ENCODE results near the gene ARHGAP28.

Gene ARHGAP28

GRCh38 chr18:6866552-6867085 lies 137.1 kb downstream of the ARHGAP28 start:
- Mint-ChIP-seq H3K27ac (no peak overlapping the region), H3K27me3 (no peaks in the 10 kb centered on the region), H3K4me1 (no peaks in the 10 kb centered on the region), H3K4me3 (no peak overlapping the region), H3K36me3 (no peaks in the 10 kb centered on the region), H3K9me3 (no peaks in the 10 kb centered on the region)
- ATAC-seq (ENCODE audit: low read depth) (no peak), DNase-seq (ENCODE audit: low spot score in 2 of 2) (no peak)

GRCh38 chr18:6868033-6868432 lies 138.5 kb downstream of the ARHGAP28 start:
- Mint-ChIP-seq H3K27me3 (no peaks in the 10 kb centered on the region), H3K9me3 (no peaks in the 10 kb centered on the region), H3K27ac (no peak overlapping the region), H3K4me1 (no peaks in the 10 kb centered on the region), H3K36me3 (no peaks in the 10 kb centered on the region), H3K4me3 (no peak overlapping the region)
- ATAC-seq (ENCODE audit: low read depth) = no peak
- no peak for DNase-seq (ENCODE audit: low spot score in 2 of 2)

- H3K9me3 Mint-ChIP-seq = no peaks in the 10 kb centered on the region
- no peaks in the 10 kb centered on the region for H3K27me3 Mint-ChIP-seq
- H3K36me3 Mint-ChIP-seq = no peaks in the 10 kb centered on the region
- no peak overlapping the region for H3K4me3 Mint-ChIP-seq
- H3K4me1 Mint-ChIP-seq = no peaks in the 10 kb centered on the region
- no peak for DNase-seq (ENCODE audit: low spot score in 2 of 2)
- H3K27ac Mint-ChIP-seq = no peak overlapping the region
- no peak for ATAC-seq (ENCODE audit: low read depth)
Observed at GRCh38 chr18:6871566-6871965, 142.1 kb downstream of the ARHGAP28 start.

- no peaks in the 10 kb centered on the region for H3K36me3 Mint-ChIP-seq
- DNase-seq (ENCODE audit: low spot score in 2 of 2) (no peak), ATAC-seq (ENCODE audit: low read depth) (no peak)
- no peak overlapping the region for H3K4me3 Mint-ChIP-seq
- H3K9me3 Mint-ChIP-seq = peaks cover 3% of the 10 kb centered on the region
- no peaks in the 10 kb centered on the region for H3K4me1 Mint-ChIP-seq
- H3K27ac Mint-ChIP-seq = no peak overlapping the region
- H3K27me3 Mint-ChIP-seq = no peaks in the 10 kb centered on the region
Observed at GRCh38 chr18:6873040-6873751, 143.7 kb downstream of the ARHGAP28 start.

- Mint-ChIP-seq H3K27me3 (no peaks in the 10 kb centered on the region), H3K4me1 (no peaks in the 10 kb centered on the region), H3K9me3 (peaks cover 3% of the 10 kb centered on the region), H3K36me3 (no peaks in the 10 kb centered on the region), H3K4me3 (no peak overlapping the region), H3K27ac (no peak overlapping the region)
- ATAC-seq (ENCODE audit: low read depth) (no peak), DNase-seq (ENCODE audit: low spot score in 2 of 2) (no peak)
Observed at GRCh38 chr18:6874315-6874714, 144.8 kb downstream of the ARHGAP28 start.

- Mint-ChIP-seq H3K9me3 (peaks cover 5% of the 10 kb centered on the region), H3K27me3 (no peaks in the 10 kb centered on the region), H3K4me1 (no peaks in the 10 kb centered on the region), H3K27ac (no peak overlapping the region), H3K4me3 (no peak overlapping the region), H3K36me3 (no peaks in the 10 kb centered on the region)
- ATAC-seq (ENCODE audit: low read depth) = no peak
- DNase-seq (ENCODE audit: low spot score in 2 of 2) = no peak
Observed at GRCh38 chr18:6875749-6876148, 146.2 kb downstream of the ARHGAP28 start.

GRCh38 chr18:6876641-6877041 lies 147.1 kb downstream of the ARHGAP28 start:
- no peaks in the 10 kb centered on the region for H3K27me3 Mint-ChIP-seq
- no peak overlapping the region for H3K4me3 Mint-ChIP-seq
- ATAC-seq (ENCODE audit: low read depth) (no peak), DNase-seq (ENCODE audit: low spot score in 2 of 2) (no peak)
- H3K36me3 Mint-ChIP-seq = no peaks in the 10 kb centered on the region
- peaks cover 5% of the 10 kb centered on the region for H3K9me3 Mint-ChIP-seq
- no peak overlapping the region for H3K27ac Mint-ChIP-seq
- no peaks in the 10 kb centered on the region for H3K4me1 Mint-ChIP-seq

GRCh38 chr18:6877288-6877687 lies 147.8 kb downstream of the ARHGAP28 start:
- Mint-ChIP-seq H3K4me3 (no peak overlapping the region), H3K9me3 (peaks cover 5% of the 10 kb centered on the region), H3K27me3 (no peaks in the 10 kb centered on the region), H3K36me3 (no peaks in the 10 kb centered on the region), H3K4me1 (no peaks in the 10 kb centered on the region), H3K27ac (no peak overlapping the region)
- DNase-seq (ENCODE audit: low spot score in 2 of 2) = no peak
- no peak for ATAC-seq (ENCODE audit: low read depth)

GRCh38 chr18:6878556-6879297 lies 149.2 kb downstream of the ARHGAP28 start:
- H3K4me1 Mint-ChIP-seq = no peaks in the 10 kb centered on the region
- H3K9me3 Mint-ChIP-seq = peaks cover 5% of the 10 kb centered on the region
- no peak overlapping the region for H3K27ac Mint-ChIP-seq
- DNase-seq (ENCODE audit: low spot score in 2 of 2) (no peak), ATAC-seq (ENCODE audit: low read depth) (no peak)
- H3K27me3 Mint-ChIP-seq = no peaks in the 10 kb centered on the region
- H3K4me3 Mint-ChIP-seq = no peak overlapping the region
- no peaks in the 10 kb centered on the region for H3K36me3 Mint-ChIP-seq

- ATAC-seq (ENCODE audit: low read depth) (no peak), DNase-seq (ENCODE audit: low spot score in 2 of 2) (no peak)
- H3K9me3 Mint-ChIP-seq = peaks cover 5% of the 10 kb centered on the region
- no peak overlapping the region for H3K4me3 Mint-ChIP-seq
- no peaks in the 10 kb centered on the region for H3K27me3 Mint-ChIP-seq
- H3K36me3 Mint-ChIP-seq = no peaks in the 10 kb centered on the region
- no peaks in the 10 kb centered on the region for H3K4me1 Mint-ChIP-seq
- no peak overlapping the region for H3K27ac Mint-ChIP-seq
Observed at GRCh38 chr18:6879508-6880195, 150.1 kb downstream of the ARHGAP28 start.

GRCh38 chr18:6881034-6881820 lies 151.7 kb downstream of the ARHGAP28 start:
- Mint-ChIP-seq H3K36me3 (no peaks in the 10 kb centered on the region), H3K27ac (no peak overlapping the region), H3K9me3 (peaks cover 5% of the 10 kb centered on the region), H3K4me3 (no peak overlapping the region), H3K4me1 (no peaks in the 10 kb centered on the region), H3K27me3 (no peaks in the 10 kb centered on the region)
- DNase-seq (ENCODE audit: low spot score in 2 of 2) (no peak), ATAC-seq (ENCODE audit: low read depth) (no peak)

GRCh38 chr18:6882401-6882800 lies 152.9 kb downstream of the ARHGAP28 start:
- peaks cover 3% of the 10 kb centered on the region for H3K9me3 Mint-ChIP-seq
- no peaks in the 10 kb centered on the region for H3K36me3 Mint-ChIP-seq
- H3K27ac Mint-ChIP-seq = no peak overlapping the region
- ATAC-seq (ENCODE audit: low read depth) (no peak), DNase-seq (ENCODE audit: low spot score in 2 of 2) (no peak)
- H3K4me1 Mint-ChIP-seq = no peaks in the 10 kb centered on the region
- no peaks in the 10 kb centered on the region for H3K27me3 Mint-ChIP-seq
- H3K4me3 Mint-ChIP-seq = no peak overlapping the region

- Mint-ChIP-seq H3K4me3 (no peak overlapping the region), H3K27ac (no peak overlapping the region), H3K4me1 (no peaks in the 10 kb centered on the region), H3K36me3 (no peaks in the 10 kb centered on the region), H3K27me3 (no peaks in the 10 kb centered on the region), H3K9me3 (peaks cover 2% of the 10 kb centered on the region)
- ATAC-seq (ENCODE audit: low read depth) (no peak), DNase-seq (ENCODE audit: low spot score in 2 of 2) (no peak)
Observed at GRCh38 chr18:6885006-6885481, 155.5 kb downstream of the ARHGAP28 start.
